Measurements from ENCODE around the gene CSMD2.

- no peak for TF ChIP-seq POLR2A (IDR thresholded peaks at IDR 0.05; ENCODE audit: low read depth, low read length)
- TF ChIP-seq POLR2AphosphoS5 (IDR thresholded peaks at IDR 0.05; ENCODE audit: low read depth, low read length): no peak
- TF ChIP-seq TAF1 (IDR thresholded peaks at IDR 0.05; ENCODE audit: borderline replicate concordance, low read depth, low read length): no peak
Measured at GRCh38 chr1:33955096-33955495, 209.9 kb downstream of the CSMD2 start.

All from GM12892 (cell line).